HL-60 (cell line): ENCODE data around the gene LRRC8C.

Experiments
- DNase-seq, 2 experiments: peaks; one replicate each; pipeline ENCODE4 v3.0.0-alpha.2; 2010 to 2020; ENCODE audit warnings: low read depth in 1 of 2, low spot score in 1 of 2
- H3K27ac ChIP-seq: fragments of 250-450 bp; sonication (Bioruptor Pico); replicated peaks from 2 replicates; pipeline ENCODE4 v1.5.1; 2020; ENCODE audit warnings: mild to moderate bottlenecking, moderate library complexity
- H3K27me3 ChIP-seq: fragments of 250-450 bp; sonication (Bioruptor Pico); 2 replicates; pipeline ENCODE4 v1.5.1; 2021; ENCODE audit warnings: mild to moderate bottlenecking, moderate library complexity; ENCODE audit not compliant: insufficient read depth, poor library complexity, severe bottlenecking
- H3K4me3 ChIP-seq: replicated peaks from 2 replicates; pipeline ENCODE4 v1.5.1; 2011; ENCODE audit warnings: mild to moderate bottlenecking, control low read depth, low read length; ENCODE audit not compliant: insufficient read depth
- CTCF ChIP-seq: IDR thresholded peaks from one replicate; pipeline ENCODE4 v1.5.1; 2011; ENCODE audit warnings: low read length, control low read depth, inconsistent platforms; ENCODE audit not compliant: insufficient read depth
- GABPA ChIP-seq: IDR thresholded peaks from 2 replicates; pipeline ENCODE4 v1.6.1; 2012; ENCODE audit warnings: low read depth
- POLR2AphosphoS5 ChIP-seq: IDR thresholded peaks from 2 replicates; pipeline ENCODE4 v1.6.1; 2012; ENCODE audit warnings: low read depth
- SPI1 ChIP-seq: IDR thresholded peaks from 2 replicates; pipeline ENCODE4 v1.6.1; 2012; ENCODE audit warnings: low read depth, mild to moderate bottlenecking, borderline replicate concordance
- long read RNA-seq: library from polyadenylated mRNA; unstranded; transcript quantifications from one replicate; pipeline ENCODE4 v2.0.0, GENCODE V29; 2020
- TF ChIP-seq, protein P1 (sequence below): IDR thresholded peaks from 2 replicates; pipeline ENCODE4 v1.6.1; 2012; ENCODE audit warnings: low read depth; ENCODE audit not compliant: insufficient replicate concordance

LRRC8C gene
- long read RNA-seq, full-length matches to known transcripts, result 2 of 5 reads
- long read RNA-seq, partial matches to known transcripts, result 1 of 5 reads
- long read RNA-seq, other reads (novel, unspliced or antisense), result 2 of 5 reads

- Histone ChIP-seq H3K4me3 (peak within 1 kb of the TSS; percentile 90), H3K27me3 (no peaks in the 10 kb centered on the region), H3K27ac (peak within 1 kb of the TSS; percentile 74)
- TF ChIP-seq POLR2AphosphoS5 (no peak; the same call in 1 of the 2 replicates), SPI1 (peak; percentile 60; the same call in 1 of the 2 replicates), GABPA (no peak), CTCF (no peak)
- TF ChIP-seq, protein P1, sequence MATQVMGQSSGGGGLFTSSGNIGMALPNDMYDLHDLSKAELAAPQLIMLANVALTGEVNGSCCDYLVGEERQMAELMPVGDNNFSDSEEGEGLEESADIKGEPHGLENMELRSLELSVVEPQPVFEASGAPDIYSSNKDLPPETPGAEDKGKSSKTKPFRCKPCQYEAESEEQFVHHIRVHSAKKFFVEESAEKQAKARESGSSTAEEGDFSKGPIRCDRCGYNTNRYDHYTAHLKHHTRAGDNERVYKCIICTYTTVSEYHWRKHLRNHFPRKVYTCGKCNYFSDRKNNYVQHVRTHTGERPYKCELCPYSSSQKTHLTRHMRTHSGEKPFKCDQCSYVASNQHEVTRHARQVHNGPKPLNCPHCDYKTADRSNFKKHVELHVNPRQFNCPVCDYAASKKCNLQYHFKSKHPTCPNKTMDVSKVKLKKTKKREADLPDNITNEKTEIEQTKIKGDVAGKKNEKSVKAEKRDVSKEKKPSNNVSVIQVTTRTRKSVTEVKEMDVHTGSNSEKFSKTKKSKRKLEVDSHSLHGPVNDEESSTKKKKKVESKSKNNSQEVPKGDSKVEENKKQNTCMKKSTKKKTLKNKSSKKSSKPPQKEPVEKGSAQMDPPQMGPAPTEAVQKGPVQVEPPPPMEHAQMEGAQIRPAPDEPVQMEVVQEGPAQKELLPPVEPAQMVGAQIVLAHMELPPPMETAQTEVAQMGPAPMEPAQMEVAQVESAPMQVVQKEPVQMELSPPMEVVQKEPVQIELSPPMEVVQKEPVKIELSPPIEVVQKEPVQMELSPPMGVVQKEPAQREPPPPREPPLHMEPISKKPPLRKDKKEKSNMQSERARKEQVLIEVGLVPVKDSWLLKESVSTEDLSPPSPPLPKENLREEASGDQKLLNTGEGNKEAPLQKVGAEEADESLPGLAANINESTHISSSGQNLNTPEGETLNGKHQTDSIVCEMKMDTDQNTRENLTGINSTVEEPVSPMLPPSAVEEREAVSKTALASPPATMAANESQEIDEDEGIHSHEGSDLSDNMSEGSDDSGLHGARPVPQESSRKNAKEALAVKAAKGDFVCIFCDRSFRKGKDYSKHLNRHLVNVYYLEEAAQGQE, result no peak
- DNase-seq, result peak; percentile 37 to 80
These were observed at the start of gene LRRC8C for GRCh38 chr1:89632657-89633247. LRRC8C (plus strand) TSS chr1:89633120; CDS start chr1:89686474, 53,354 bp downstream.

DNA sequence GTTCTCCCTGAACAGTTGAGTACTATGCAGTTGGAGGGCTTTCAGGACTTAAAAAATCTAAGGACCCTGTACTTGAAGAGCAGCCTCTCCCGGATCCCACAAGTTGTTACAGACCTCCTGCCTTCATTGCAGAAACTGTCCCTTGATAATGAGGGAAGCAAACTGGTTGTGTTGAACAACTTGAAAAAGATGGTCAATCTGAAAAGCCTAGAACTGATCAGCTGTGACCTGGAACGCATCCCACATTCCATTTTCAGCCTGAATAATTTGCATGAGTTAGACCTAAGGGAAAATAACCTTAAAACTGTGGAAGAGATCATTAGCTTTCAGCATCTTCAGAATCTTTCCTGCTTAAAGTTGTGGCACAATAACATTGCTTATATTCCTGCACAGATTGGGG, 48.7 kb upstream of the LRRC8C start:
- Histone ChIP-seq H3K27ac (no peak overlapping the region), H3K4me3 (no peak overlapping the region), H3K27me3 (no peaks in the 10 kb centered on the region)
- TF ChIP-seq POLR2AphosphoS5 (no peak), GABPA (no peak), SPI1 (no peak), CTCF (no peak)
- TF ChIP-seq, protein P1, result no peak
- DNase-seq, result no peak

GRCh38 chr1:89584781-89585180, 48.1 kb upstream of the LRRC8C start:
- TF ChIP-seq, protein P1, result no peak
- TF ChIP-seq CTCF (no peak), GABPA (no peak), SPI1 (no peak), POLR2AphosphoS5 (no peak)
- no peaks in the 10 kb centered on the region for H3K27me3 ChIP-seq
- DNase-seq, result no peak
- no peak overlapping the region for H3K27ac ChIP-seq
- no peak overlapping the region for H3K4me3 ChIP-seq
